Liver (tissue), 9 donors: ENCODE results near the gene DDX39B. TPM values are rescaled to one million over a fixed set of nuclear protein-coding genes. Genes with fewer than 3 reads are reported as not detected.

Experiments used
- DNase-seq: peaks from one replicate; pipeline ENCODE4 v3.0.0-alpha.2; 2017; ENCODE audit warnings: low spot score
- H3K27ac ChIP-seq, 2 donors: one replicate each; pipeline ENCODE4 v1.7.0; 2013; ENCODE audit warnings: inconsistent platforms in 2 of 2, low read length in 2 of 2, control low read depth in 1 of 2, low read depth in 1 of 2, mild to moderate bottlenecking in 1 of 2
- H3K27me3 ChIP-seq, 4 donors: one replicate each; pipeline versions ENCODE4 v1.6.1 to v1.7.0; 2013; ENCODE audit warnings: low read length in 3 of 4, inconsistent platforms in 1 of 4, mild to moderate bottlenecking in 1 of 4, moderate library complexity in 1 of 4; ENCODE audit not compliant: control insufficient read depth in 4 of 4, insufficient read depth in 4 of 4
- H3K36me3 ChIP-seq, 4 donors: one replicate each; pipeline versions ENCODE4 v1.6.1 to v1.7.0; 2013; ENCODE audit warnings: low read length in 3 of 4, mild to moderate bottlenecking in 3 of 4, low read depth in 1 of 4, moderate library complexity in 1 of 4; ENCODE audit not compliant: control insufficient read depth in 4 of 4, insufficient read depth in 3 of 4
- H3K4me1 ChIP-seq, 4 donors: one replicate each; pipeline versions ENCODE4 v1.6.1 to v1.7.0; 2013; ENCODE audit warnings: low read length in 3 of 4, mild to moderate bottlenecking in 3 of 4, moderate library complexity in 1 of 4; ENCODE audit not compliant: control insufficient read depth in 4 of 4, insufficient read depth in 4 of 4
- H3K4me3 ChIP-seq, 3 donors: one replicate each; pipeline versions ENCODE4 v1.6.1 to v1.7.0; 2013; ENCODE audit warnings: low read length in 3 of 3, control low read depth in 1 of 3, low read depth in 1 of 3, mild to moderate bottlenecking in 1 of 3
- H3K9ac ChIP-seq, 2 donors: one replicate each; pipeline ENCODE4 v1.7.0; 2013; ENCODE audit warnings: low read length in 2 of 2, mild to moderate bottlenecking in 2 of 2, moderate library complexity in 2 of 2, control low read depth in 1 of 2, low read depth in 1 of 2
- H3K9me3 ChIP-seq, 4 donors: one replicate each; pipeline versions ENCODE4 v1.6.1 to v1.7.0; 2013; ENCODE audit warnings: low read length in 3 of 4; ENCODE audit not compliant: control insufficient read depth in 4 of 4
- ATF3 ChIP-seq: IDR thresholded peaks from 2 replicates; pipeline ENCODE4 v1.6.1; 2016; ENCODE audit warnings: antibody characterized with exemption
- EGR1 ChIP-seq, 2 donors: IDR thresholded peaks; 2 replicates each; pipeline ENCODE4 v1.6.1; 2016 to 2018; ENCODE audit warnings: antibody characterized with exemption in 2 of 2, low read depth in 2 of 2
- GABPA ChIP-seq, 2 donors: IDR thresholded peaks in 1 of 2; conservative IDR thresholded peaks in 1 of 2; 2 replicates each; pipeline ENCODE4 v1.6.1; 2016; ENCODE audit warnings: antibody characterized with exemption in 2 of 2, mild to moderate bottlenecking in 1 of 2, moderate library complexity in 1 of 2
- HNF4G ChIP-seq: IDR thresholded peaks from 2 replicates; pipeline ENCODE4 v1.6.1; 2016; ENCODE audit warnings: antibody characterized with exemption
- SP1 ChIP-seq: IDR thresholded peaks from 2 replicates; pipeline ENCODE4 v1.6.1; 2018; ENCODE audit warnings: antibody characterized with exemption, mild to moderate bottlenecking
- ZBTB33 ChIP-seq: IDR thresholded peaks from 2 replicates; pipeline ENCODE4 v1.6.1; 2016; ENCODE audit warnings: antibody characterized with exemption
- WGBS: extraction: QIAGEN DNeasy Blood & Tissue Kit; methylation state at CpG from one replicate; pipeline ENCODE4 v1.1.7; 2013; 5-methylcytosine and 5-hydroxymethylcytosine counted together
- polyA plus RNA-seq, 2 donors: library from polyadenylated mRNA; stranded (reverse) in 1 of 2; unstranded in 1 of 2; fragments of 200-250 nt in 1 of 2; fragments of >200 nt in 1 of 2; fragmentation: Nextera tagmentation in 1 of 2; extraction: Ambion mirVana in 1 of 2; gene quantifications; one replicate each; pipeline versions ENCODE4 v1.2.1 to v1.2.3, GENCODE V29; 2013 to 2015
- total RNA-seq, 2 donors: library from RNA; depleted of rRNA; stranded (reverse); fragments of >200 nt; gene quantifications; one replicate each; pipeline ENCODE4 v1.2.3, GENCODE V29; 2014
- donor health status: healthy.
- donor health status: healthy.
- donor health status: healthy.
- donor health status: healthy.
- donor health status: healthy.

DDX39B gene
- total and polyA plus RNA-seq, 4 donors, result 75.0 to 254 (median 135) TPM

GRCh38 chr6:31575952-31576685, 34.3 kb upstream of the DDX39B start:
- no peak for DNase-seq
- Histone ChIP-seq H3K9ac (peak overlapping the region in 1 of 2 donors; percentile 41), H3K4me3 (peak overlapping the region in 2 of 3 donors; percentile 2), H3K27me3 (no peaks in the 10 kb centered on the region), H3K27ac (peak overlapping the region in 1 of 2 donors; percentile 56), H3K36me3 (no peaks in the 10 kb centered on the region), H3K4me1 (peaks cover 0 to 10% (median 2%) of the 10 kb centered on the region in 4 donors), H3K9me3 (no peaks in the 10 kb centered on the region)
- TF ChIP-seq GABPA (IDR thresholded peaks at IDR 0.05 in 1 of 2, conservative IDR thresholded peaks at IDR 0.05 in 1 of 2) (no peak), SP1 (no peak)
- WGBS, result 77% methylated on average over 8 of the region's 8 CpGs

- TF ChIP-seq HNF4G, result no peak
- no peak for TF ChIP-seq SP1
- TF ChIP-seq ATF3, result no peak
- no peak for TF ChIP-seq EGR1 (IDR thresholded peaks at IDR 0.05; ENCODE audit: low read depth in 2 of 2)
- H3K4me1 ChIP-seq, result peaks cover 0 to 3% (median under 1%) of the 10 kb centered on the region in 4 donors
- H3K27me3 ChIP-seq, result no peaks in the 10 kb centered on the region
- H3K27ac ChIP-seq, result peak within 1 kb of the TSS in 1 of 2 donors; percentile 56
- peak within 1 kb of the TSS in 1 of 2 donors; percentile 41 for H3K9ac ChIP-seq
- peak within 1 kb of the TSS in 2 of 3 donors; percentile 2 for H3K4me3 ChIP-seq
- no peaks in the 10 kb centered on the region for H3K9me3 ChIP-seq
- DNase-seq, result no peak
- H3K36me3 ChIP-seq, result no peaks in the 10 kb centered on the region
- 64% methylated on average over 19 of the region's 19 CpGs for WGBS
Measured at GRCh38 chr6:31575335-31575901, 33.6 kb upstream of the DDX39B start, which contains the start of gene TNF. Gene TNF (plus strand): TSS chr6:31575565. CDS start chr6:31575742, 177 bp downstream.

GRCh38 chr6:31574106-31575061, 32.6 kb upstream of the DDX39B start:
- TF ChIP-seq ZBTB33, result no peak

More at GRCh38 chr6:31574106-31575061, 32.6 kb upstream of the DDX39B start:
- no peaks in the 10 kb centered on the region for H3K27me3 ChIP-seq
- H3K4me1 ChIP-seq, result no peaks in the 10 kb centered on the region
- WGBS, result 77% methylated on average over 14 of the region's 14 CpGs
- no peak for DNase-seq
- H3K9ac ChIP-seq, result no peak overlapping the region
- H3K4me3 ChIP-seq, result no peak overlapping the region
- no peak overlapping the region for H3K27ac ChIP-seq
- H3K9me3 ChIP-seq, result no peaks in the 10 kb centered on the region
- H3K36me3 ChIP-seq, result no peaks in the 10 kb centered on the region
